DMS79 treated with DMSO at 0.1 percent for 48 hours (cell line): ENCODE results near the gene CPED1.
"Not testable (repeated sequence)": the region's sequence is repeated elsewhere in the genome, so short reads cannot be mapped to it uniquely, and the experiment has no call there.

Experiments used
- DNase-seq: peaks from one replicate; lab custom pipeline; 2025; lab: John Stamatoyannopoulos, UW

The CPED1 gene

DNA sequence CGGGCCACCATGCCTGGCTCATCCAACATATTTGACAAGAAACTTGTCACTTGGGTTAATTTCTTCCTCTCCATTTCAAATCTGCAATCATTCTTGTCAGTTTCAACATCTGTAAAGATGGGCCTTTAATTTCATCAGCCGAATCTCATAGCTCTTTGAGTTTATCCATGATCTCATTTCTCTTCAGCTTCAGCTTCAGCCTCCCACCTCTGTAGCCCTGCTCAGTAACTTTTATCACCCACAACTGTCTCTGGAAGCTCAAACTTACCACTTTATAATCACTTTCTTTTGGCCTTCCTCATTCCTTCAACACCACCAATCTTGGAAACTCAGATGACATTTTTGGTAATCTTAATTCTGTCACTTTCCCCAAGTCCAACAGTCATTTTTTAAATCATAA, 83.2 kb downstream of the CPED1 start:
- DNase-seq: no peak

DNA sequence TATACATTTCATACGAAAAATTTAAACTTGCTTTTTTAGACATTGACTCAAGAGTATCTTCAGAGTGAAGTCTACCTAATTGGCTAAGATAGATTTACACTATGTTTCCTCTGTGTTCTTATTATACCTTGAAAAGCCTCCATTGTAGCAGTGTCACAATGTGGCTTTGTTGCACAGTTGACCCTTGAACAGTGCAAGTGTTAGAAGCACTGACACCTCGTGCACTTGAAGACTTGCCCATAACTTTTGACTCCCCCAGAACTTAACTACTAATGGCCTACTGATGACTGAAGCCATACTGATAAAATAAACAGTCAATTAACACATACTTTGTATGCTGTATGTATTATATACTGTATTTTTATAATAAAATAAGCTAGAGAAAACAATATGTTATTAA, 84.3 kb downstream of the CPED1 start:
- DNase-seq: no peak

DNA sequence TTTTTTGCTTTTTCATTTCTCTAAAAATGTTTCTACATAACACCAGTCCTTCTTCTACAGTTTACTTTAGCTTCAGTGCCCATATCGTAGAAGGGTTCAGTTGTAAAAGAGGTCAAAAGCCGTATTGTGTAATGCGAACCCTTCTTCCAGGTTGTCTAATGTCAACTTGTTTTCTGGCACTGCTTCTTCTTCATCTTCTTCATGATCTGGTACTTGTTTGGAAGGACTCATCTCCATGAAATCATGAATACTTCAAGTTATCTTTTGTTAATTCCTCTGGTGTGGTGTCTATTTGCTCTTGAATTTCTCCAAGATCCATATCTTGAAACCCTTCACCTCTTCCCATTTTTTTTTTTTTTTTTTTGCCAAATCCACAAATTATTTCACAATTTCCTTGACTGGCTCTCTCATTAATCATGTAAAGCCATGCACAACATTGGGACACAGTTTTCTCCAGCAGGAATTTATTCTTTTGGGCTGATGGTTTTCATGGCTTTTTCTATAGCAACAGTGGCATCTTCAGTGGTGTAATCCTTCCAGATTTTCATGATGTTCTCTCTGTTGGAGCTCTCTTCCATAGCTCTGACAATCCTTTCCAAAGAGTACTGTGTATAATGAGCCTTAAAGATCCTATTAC, 85.1 kb downstream of the CPED1 start:
- DNase-seq: no peak

DNA sequence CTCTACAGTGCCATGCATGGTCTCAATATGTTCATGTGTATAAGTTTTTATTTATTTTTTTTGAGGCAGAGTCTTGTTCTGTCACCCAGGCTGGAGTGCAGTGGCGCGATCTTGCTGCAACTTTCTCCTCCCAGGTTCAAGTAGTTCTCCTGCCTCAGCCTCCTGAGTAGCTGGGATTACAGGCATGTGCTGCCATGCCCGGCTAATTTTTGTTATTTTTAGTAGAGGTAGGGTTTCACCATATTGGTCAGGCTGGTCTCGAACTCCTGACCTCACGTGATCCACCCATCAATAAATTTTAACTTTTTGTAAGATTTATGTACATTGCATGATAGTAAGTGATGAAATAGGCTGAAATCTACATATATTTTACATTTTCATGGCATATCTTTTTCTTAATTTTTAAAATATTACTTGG, 86.9 kb downstream of the CPED1 start:
- not testable (repeated sequence) for DNase-seq

DNA sequence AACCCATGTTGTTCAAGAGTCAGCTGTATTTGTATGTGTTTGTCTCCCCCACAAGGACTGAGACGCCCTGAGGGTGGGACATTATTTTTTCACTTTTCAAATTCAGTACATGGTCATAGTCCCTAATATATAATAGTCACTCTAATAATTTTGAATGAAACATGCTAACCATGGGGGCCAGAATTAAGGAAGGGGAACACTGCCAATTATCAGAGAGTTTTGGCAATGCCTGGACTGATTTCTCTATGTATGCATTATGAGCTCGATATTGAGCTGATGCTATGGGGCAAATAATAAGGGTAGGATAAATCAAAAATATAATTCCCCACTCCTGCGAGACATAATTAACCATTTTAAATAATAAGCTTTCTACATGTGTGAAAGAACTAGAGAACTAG, 87.4 kb downstream of the CPED1 start:
- no peak for DNase-seq

DNA sequence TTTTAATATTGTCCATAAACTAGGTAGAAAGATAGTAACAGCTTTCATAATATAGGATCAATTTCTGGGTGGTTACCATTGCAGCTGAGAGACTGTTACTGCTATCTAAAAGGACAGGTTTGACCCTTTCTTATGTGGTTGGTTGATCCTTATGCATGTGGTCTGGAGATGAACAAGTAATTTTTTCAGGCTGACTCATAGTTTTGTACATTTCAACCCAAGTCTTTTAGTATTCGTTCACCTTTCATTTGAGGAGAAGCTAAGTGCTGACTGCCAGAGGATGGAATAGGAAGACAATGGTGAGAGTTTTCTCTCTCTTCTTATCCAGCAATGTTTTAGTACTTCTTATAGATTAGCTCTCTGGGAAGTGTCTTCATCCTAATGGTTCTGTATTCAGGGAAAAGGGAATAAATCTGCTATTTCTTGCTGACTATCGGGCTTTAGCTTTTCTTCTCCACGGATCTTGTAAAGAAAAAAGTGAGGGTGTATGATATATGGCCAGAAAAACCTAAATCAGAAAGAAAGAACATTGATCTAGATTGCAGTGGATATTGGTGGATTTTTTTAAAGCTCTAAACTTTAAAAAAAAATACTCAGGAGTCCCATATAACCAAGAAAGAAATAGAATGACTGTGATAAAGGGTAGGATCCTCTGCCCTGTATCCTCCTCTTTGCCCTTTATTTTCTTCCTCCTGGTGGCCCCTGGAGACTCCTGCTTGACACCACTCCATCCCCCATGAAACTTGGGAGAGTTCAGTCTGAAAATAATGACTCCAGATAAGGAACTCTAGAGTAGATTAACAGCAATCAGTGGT, 88.0 kb downstream of the CPED1 start:
- no peak for DNase-seq

DNA sequence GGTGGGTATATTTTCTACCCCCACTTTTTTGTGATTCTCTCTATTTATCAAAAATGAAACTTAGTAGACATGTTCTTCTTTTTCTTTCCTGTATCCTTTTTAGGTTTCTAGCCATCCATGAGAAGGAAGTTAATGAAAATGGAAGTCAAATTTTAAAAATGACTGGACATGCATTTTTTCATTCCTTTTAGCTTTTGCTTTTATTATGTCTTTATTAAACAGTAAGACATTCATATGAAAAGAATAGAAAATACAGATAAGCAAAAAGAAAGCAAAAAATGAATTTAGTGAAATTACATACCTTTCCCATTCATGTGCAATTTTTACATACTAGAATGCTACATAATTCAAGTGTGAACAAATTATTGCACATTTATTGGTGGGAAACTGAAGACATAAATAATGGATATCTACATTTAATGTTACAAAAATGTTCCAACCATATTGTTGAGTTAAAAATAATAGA, 88.7 kb downstream of the CPED1 start:
- no peak for DNase-seq

DNA sequence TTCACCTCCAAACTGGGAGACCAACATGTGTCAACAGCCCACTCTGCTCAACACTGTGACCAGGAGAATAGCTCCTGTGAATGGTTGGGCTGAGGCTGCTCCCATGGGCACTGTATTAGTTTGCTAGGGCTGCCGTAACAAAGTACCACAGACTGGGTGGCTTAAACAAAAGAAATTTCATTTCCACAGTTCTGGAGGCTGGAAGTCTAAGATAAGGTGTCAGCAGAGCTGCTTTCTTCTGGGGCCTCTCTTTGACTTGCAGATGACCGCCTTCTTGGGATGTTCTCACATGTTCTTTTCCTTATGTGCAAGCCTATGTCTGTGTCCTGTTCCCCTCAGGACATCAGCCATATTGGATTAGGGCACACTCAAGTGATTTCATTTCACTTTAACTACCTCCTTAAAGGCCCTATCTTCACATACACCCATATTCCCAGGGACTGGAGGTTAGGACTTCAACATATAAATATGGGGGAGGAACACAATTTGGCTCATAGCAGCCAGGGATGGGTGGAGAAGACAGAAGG, 90.3 kb downstream of the CPED1 start:
- no peak for DNase-seq

DNA sequence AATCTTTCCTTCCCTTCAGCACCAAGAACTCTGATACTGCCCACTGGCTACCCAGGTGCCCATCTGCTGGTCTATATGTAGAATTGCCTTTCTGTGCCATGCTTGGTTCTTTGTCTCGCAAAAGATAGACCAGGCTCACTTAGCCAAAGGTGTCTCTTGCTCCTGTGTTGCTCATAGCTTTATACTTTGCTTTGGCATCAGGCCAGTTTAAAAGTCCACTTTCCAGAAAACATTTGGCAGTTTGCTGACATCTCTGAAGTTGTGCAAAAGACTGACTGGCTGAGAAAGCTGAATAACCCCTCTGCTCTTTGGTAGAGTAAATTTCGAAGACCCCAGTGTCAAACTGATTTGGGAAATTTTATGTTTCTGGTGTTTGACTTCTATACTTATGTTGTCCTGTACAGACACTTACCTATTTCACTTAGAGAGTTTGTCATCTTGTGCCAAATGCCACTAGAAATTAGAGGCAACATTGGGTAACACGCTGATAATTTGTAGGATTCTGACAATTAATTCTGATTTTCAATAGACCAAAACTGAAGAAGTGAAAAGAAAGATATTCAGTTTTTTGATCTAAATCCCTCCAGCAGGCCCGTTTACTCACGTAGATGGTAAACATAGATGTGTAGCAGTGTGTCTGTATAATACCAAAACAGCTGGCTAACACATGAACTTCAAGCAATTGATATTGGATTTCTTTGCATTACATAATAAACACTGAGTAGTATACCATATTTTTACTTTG, 91.1 kb downstream of the CPED1 start:
- DNase-seq: no peak

DNA sequence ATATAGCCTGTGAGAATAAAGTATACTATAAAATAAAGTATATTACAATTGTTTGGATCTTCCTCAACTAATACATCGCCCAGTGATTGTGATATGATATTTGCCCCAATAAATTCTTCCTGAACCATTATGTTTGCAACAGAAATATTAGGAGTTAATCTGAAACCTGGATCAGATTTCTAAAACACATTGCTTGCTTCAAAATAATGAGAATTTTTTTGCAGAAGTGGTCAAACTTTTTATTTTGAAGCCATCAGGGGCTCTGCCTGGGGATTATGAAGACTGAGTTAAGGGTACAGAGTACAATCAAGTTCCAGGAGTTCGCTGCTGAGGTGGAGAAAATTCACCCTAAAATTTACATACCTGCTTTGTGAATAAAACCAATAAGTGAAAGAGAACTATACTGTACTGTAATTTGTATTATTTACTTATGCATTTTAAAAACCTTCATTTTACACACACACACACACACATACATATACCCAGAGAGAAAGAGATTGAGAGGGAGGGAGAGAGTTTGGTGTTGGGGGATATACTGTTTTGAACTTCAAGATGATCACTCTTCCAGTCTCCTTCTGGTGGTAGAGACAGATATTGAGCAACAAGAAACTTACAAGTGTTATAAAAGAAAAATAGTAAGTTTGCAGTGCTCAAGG, 91.9 kb downstream of the CPED1 start:
- no peak for DNase-seq

DNA sequence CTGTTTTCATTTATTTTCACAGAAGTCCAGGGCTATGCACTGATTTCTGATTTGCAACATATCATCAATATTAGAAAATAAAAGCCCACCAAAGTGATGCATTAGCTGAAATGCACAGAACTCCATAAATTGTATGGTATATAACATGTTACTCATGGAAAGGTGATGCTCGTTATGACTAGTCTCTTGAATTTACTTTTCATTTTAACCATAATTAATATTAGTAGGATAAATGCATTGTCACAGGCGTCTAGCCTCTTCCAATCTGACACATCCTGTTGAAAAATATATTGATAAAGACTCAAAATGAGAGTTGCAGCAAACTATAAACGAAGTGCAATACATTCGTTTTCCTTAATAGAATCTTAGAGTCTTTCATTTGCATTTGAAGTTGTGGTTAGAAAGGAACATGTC, 92.4 kb downstream of the CPED1 start:
- DNase-seq: no peak

DNA sequence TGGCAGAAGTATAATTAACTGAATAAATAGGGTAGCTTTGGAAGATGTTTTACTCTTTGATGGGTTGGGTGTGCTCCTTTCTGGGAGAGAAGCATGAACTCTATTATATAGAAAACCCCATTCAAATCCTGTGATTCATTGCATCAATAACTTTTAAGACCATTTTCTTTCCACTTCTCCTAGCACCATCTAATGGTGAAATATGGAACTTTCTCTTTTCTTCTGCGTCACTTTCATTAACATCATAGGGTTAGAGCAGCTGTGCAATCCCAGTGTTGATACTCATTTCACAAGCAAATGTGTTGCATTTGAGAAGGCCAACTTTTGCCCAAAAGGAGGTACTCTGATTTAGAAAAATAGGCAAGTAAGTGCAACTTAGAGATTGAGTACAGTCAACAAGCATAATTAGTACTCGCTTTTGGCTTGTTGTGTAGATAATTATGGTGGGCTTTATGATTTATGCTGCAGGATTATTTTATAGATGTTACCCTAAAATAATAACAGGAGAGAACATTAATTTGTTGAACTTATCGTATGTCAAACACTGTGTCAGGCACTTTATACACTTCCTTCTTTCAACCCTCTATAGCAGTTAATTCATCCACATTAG, 92.9 kb downstream of the CPED1 start:
- peak; percentile 14 for DNase-seq

DNA sequence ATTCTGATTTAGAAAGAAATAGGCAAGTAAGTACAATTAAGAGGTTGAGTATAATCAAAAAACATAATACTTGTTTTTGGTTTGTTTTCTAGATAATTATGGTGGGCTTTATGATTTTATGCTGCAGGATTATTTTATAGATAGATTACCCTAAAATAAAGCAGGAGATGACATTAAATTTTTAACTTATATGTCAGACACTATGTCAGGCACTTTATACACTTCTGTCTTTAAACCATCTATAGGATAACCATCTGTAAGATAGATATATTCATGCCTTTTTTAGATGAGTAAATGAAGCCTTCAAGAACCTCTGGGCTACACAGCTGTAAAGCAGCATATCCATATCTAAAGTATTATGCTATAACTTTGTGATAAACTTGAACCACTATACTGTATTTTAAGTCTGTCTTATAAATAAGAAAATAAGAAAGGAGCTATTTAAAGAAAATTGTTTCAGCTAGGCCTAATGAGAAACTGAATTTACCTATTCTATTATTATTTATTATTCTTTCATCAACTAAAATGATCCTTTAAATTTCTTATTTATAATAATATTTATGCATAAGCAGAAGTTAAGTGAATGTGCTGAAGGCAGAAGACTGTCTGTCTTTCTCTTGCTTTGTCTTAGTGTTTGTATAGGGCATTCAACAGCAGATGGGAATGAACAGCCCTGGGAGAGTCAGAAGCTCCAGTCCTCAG, 94.0 kb downstream of the CPED1 start:
- no peak for DNase-seq

DNA sequence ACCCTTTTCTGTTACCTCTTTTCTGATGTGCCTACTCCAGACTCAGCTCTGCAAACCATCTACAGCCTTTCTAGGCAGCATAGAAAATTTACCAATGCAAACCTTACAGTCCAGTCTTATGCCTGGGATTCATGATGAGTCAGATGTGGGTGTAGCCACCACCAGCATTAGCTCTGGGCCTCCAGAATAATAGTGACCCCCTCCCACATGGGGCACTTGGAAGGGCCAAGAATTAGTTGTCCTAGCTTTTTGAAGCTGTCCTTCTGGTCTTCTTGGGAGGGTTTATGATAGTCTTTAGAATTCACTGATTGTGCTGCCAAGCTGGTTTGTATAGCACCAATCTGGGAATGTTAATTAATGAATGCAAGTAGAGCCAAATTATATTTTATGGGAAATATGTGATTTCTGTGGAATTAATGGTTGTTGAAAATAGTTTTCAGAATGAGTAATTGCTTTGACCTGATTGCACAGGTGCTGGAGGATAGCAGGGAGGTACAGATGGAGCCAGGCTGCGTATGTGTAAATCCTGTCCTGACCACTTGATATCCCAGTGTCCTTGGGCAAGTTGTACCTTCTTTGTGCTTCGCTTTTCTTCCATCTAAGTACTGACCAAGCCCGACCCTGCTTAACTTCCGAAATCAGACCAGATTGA, 94.8 kb downstream of the CPED1 start:
- DNase-seq: no peak

DNA sequence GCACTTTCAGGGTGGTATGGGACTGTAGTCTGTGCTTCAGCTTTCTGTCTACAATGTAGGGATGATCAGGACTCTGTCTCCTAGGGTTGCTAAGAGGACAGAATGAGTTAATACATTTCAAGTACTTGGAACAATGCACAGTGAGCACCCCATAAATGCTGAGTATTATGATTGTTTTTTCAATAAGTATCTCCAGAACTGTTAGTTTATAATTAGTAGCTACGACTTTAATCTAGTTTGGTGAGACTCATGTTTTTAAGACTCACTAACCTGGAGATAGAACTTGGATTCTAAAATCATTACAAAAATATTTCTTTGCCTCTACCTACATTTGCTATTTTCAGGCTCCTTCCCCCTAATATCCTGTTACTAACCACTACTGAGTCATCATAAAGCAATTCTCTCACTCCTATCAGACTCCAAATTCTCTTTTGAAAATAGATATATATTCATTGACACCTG, 95.3 kb downstream of the CPED1 start:
- no peak for DNase-seq

DNA sequence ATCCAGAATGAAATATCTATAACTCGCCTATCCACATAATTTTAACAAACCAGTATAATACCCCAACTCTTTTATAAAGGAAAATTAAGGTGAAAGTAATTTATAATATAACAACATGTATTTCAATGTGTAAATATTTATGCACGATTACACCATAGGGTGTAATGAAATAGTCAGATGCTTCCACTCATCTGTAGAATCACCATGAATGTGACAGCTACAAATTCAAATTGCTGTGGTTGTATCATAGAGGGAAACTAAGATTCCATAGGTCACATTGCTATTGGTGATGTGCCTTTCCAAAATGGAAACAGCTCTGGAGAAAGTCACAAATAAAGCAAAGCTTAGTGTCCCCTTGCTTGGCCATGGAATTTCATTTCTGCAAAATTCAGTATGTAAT, 95.7 kb downstream of the CPED1 start:
- no peak for DNase-seq

DNA sequence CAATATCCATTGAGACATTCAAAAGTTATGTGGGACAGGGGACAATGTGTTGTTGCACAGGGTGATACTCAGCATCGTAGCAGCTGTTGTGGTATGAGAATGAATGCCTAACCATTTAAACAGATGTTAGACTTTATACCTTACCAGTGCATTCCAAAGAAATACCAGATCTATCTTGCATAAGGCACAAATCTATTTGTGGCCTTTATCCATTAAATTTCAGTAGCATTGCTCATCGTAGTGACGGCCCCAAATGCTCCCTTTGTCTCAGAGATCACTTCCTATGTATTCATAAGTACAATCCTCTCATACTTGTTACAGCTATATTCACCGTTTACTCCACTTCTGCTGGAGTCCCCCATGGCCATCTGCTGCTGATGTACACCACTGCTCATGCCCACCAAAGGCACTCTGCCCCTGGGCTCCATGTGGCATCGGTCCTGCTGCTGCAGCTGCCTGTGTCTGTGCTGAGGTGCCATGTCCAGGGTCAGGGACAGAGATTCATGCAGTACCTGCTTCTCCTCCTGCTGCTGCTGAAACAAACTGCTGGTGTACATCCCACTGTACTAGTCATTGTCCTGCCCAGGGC, 96.3 kb downstream of the CPED1 start:
- DNase-seq: no peak

DNA sequence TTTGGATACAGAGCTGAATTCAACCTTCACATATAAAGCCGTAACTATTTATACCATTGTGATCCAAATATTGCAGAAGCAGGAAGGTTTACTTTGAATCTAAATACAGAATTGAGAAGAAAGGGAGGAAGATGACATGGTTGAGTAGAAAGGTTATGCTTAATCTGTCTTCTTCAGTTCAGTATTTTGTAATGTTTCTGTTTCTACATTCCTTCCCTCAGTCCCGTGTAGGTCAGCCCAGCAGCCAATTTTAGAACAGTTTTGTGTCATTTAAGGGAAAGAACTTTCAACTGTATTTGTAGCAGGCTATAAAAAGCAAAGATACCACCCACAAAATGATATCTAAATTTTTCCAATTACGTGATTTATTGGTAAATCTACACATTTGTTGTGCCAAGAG, 97.4 kb downstream of the CPED1 start:
- DNase-seq: no peak

DNA sequence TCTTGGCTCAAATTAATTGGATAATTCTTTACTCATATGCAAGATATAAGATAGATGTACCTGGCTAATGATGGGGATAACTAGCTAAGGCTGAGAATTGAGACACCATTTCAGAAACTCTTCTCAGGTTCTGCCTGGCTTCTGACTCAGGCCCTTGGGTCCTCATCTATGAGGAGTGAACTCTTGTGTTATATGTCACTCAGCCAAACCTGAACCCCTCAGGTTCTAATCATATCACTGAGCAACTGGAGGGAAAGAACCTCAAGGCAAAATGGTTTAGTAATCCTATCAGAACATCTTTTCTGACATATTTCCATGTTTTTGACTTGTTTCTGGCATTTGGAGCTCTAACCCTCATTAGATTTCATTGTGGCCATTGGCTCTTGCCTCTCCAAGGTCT, 100.4 kb downstream of the CPED1 start:
- DNase-seq: no peak

DNA sequence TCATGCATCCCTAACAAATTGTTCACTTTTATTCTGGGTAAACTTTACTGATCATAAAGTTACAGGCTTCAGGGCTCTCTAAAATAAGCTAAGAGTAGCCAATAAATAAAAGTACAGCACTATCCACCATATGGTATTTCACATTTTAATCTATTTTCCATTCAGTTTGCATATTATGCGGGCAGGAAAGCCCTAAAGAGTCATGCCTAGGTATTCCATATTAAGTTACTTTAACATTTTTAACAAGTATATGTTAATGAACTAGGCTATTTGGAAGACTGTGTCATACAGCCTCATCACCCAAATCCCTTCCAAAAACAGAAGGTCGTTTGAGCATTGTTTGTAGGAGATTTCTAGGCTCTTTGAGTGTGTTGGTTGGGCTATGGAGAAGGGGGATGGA, 106.3 kb downstream of the CPED1 start:
- no peak for DNase-seq
